Common myeloid progenitor, CD34-positive (primary cell): ENCODE results near the gene RAD51B.

Source experiments
- CTCF ChIA-PET: fragments of 350-600 bp; sonication (Branson Sonifier 250); formaldehyde crosslinking; loops from one replicate; lab custom pipeline; 2021; ENCODE audit warnings: antibody characterized with exemption; lab: Charles Lee
- POLR2A ChIA-PET: fragments of 350-600 bp; sonication (Branson Sonifier 250); formaldehyde crosslinking; loops from one replicate; lab custom pipeline; 2021; ENCODE audit warnings: antibody characterized with exemption; lab: Charles Lee
- DNase-seq, 3 donors: peaks; one replicate each; pipeline versions ENCODE4 v3.0.0 to v3.0.0-alpha.2; 2013
- H3K27ac ChIP-seq, 2 experiments: 1 replicate in 1 of 2; 2 replicates in 1 of 2; pipeline ENCODE4 v1.7.0; 2013; ENCODE audit warnings: inconsistent platforms in 2 of 2, low read length in 2 of 2, mild to moderate bottlenecking in 2 of 2, low read depth in 1 of 2, moderate library complexity in 1 of 2; ENCODE audit not compliant: severe bottlenecking in 2 of 2, insufficient read depth in 1 of 2, poor library complexity in 1 of 2
- H3K27me3 ChIP-seq, 5 experiments: replicated peaks in 2 of 5; 1 replicate in 3 of 5; 2 replicates in 2 of 5; pipeline versions ENCODE4 v1.6.1 to v1.7.0; 2013; ENCODE audit warnings: low read length in 4 of 5, mild to moderate bottlenecking in 2 of 5, moderate library complexity in 2 of 5, inconsistent platforms in 1 of 5; ENCODE audit not compliant: insufficient read depth in 5 of 5, control insufficient read depth in 4 of 5
- H3K36me3 ChIP-seq, 4 experiments: 1 replicate in 2 of 4; 2 replicates in 2 of 4; pipeline versions ENCODE4 v1.6.1 to v1.7.0; 2013; ENCODE audit warnings: low read length in 3 of 4, control low read depth in 1 of 4, mild to moderate bottlenecking in 1 of 4; ENCODE audit not compliant: control insufficient read depth in 4 of 4, insufficient read depth in 4 of 4
- H3K4me1 ChIP-seq, 4 experiments: 1 replicate in 3 of 4; 2 replicates in 1 of 4; pipeline versions ENCODE4 v1.6.1 to v1.7.1; 2013; ENCODE audit warnings: low read length in 3 of 4, mild to moderate bottlenecking in 3 of 4, control low read depth in 1 of 4, inconsistent platforms in 1 of 4, moderate library complexity in 1 of 4; ENCODE audit not compliant: control insufficient read depth in 4 of 4, insufficient read depth in 4 of 4; ENCODE audit errors: control extremely low read depth in 1 of 4
- H3K4me3 ChIP-seq, 7 experiments: 1 replicate in 4 of 7; 2 replicates in 3 of 7; pipeline versions ENCODE4 v1.5.1 to v1.7.0; 2013; ENCODE audit warnings: mild to moderate bottlenecking in 7 of 7, low read length in 6 of 7, moderate library complexity in 6 of 7, inconsistent platforms in 2 of 7, low read depth in 2 of 7, control low read depth in 1 of 7; ENCODE audit not compliant: insufficient read depth in 4 of 7, control insufficient read depth in 1 of 7; ENCODE audit errors: extremely low read depth in 1 of 7
- H3K9me3 ChIP-seq, 5 experiments: 1 replicate in 4 of 5; 2 replicates in 1 of 5; pipeline versions ENCODE4 v1.6.1 to v1.7.1; 2013; ENCODE audit warnings: low read length in 4 of 5, mild to moderate bottlenecking in 2 of 5, inconsistent platforms in 1 of 5, low read depth in 1 of 5, moderate library complexity in 1 of 5; ENCODE audit not compliant: control insufficient read depth in 4 of 5, insufficient read depth in 2 of 5; ENCODE audit errors: control extremely low read depth in 1 of 5
- WGBS: methylation state at CpG from one replicate; pipeline ENCODE4 v1.1.5; 2013; ENCODE audit not compliant: insufficient coverage; 5-methylcytosine and 5-hydroxymethylcytosine counted together

Gene RAD51B

GRCh38 chr14:68404652-68405183, 585.1 kb downstream of the RAD51B start:
- peak in 1 of 3 donors; percentile 19 for DNase-seq
- POLR2A ChIA-PET, result no interaction called here
- Histone ChIP-seq H3K4me3 (no peak overlapping the region), H3K27ac (no peak overlapping the region), H3K27me3 (no peaks in the 10 kb centered on the region), H3K36me3 (no peaks in the 10 kb centered on the region), H3K9me3 (no peaks in the 10 kb centered on the region), H3K4me1 (peaks cover 0 to 20% (median 11%) of the 10 kb centered on the region in 4 experiments)
- CTCF ChIA-PET, result interaction anchor here (1.1 kb wide), 1 partner anchor 126 kb away, joined by 4 read pairs; no protein-coding TSS in a partner anchor
- WGBS, result 94% methylated on average over 4 of the region's 5 CpGs

- Histone ChIP-seq H3K27ac (no peak overlapping the region), H3K9me3 (no peaks in the 10 kb centered on the region), H3K4me1 (peaks cover 0 to 11% (median 5%) of the 10 kb centered on the region in 4 experiments), H3K4me3 (no peak overlapping the region), H3K27me3 (no peaks in the 10 kb centered on the region), H3K36me3 (no peaks in the 10 kb centered on the region)
- DNase-seq, result no peak
- ChIA-PET CTCF (interaction anchor here (1.1 kb wide), 2 partner anchors 17 to 125 kb away, joined by 3 to 4 read pairs; no protein-coding TSS in a partner anchor), POLR2A (no interaction called here)
- no CpG with 5 or more reads among the region's 1 CpG for WGBS
Measured at GRCh38 chr14:68405961-68406360, 586.4 kb downstream of the RAD51B start.

GRCh38 chr14:68407285-68407684, 587.7 kb downstream of the RAD51B start:
- Histone ChIP-seq H3K27me3 (no peaks in the 10 kb centered on the region), H3K4me3 (no peak overlapping the region), H3K4me1 (peaks cover 0 to 8% (median 5%) of the 10 kb centered on the region in 4 experiments), H3K9me3 (no peaks in the 10 kb centered on the region), H3K27ac (no peak overlapping the region), H3K36me3 (no peaks in the 10 kb centered on the region)
- ChIA-PET CTCF (no interaction called here), POLR2A (no interaction called here)
- DNase-seq, result no peak
- no CpG with 5 or more reads among the region's 1 CpG for WGBS

- POLR2A ChIA-PET, result no interaction called here
- CTCF ChIA-PET, result interaction anchor here (1.4 kb wide), 1 partner anchor 278 kb away, joined by 3 read pairs; no protein-coding TSS in a partner anchor
- Histone ChIP-seq H3K9me3 (no peaks in the 10 kb centered on the region), H3K4me1 (peaks cover 0 to 8% (median 5%) of the 10 kb centered on the region in 4 experiments), H3K4me3 (no peak overlapping the region), H3K27me3 (no peaks in the 10 kb centered on the region), H3K27ac (no peak overlapping the region), H3K36me3 (no peaks in the 10 kb centered on the region)
- 100% methylated on average over 1 of the region's 1 CpG for WGBS
- no peak for DNase-seq
Measured at GRCh38 chr14:68407825-68408224, 588.2 kb downstream of the RAD51B start.

- H3K9me3 ChIP-seq, result no peaks in the 10 kb centered on the region
- H3K27ac ChIP-seq, result no peak overlapping the region
- H3K4me3 ChIP-seq, result no peak overlapping the region
- DNase-seq, result peak; percentile 18 to 53 (median 42)
- no peaks in the 10 kb centered on the region for H3K36me3 ChIP-seq
- WGBS, result no CpG with 5 or more reads among the region's 4 CpGs
- CTCF ChIA-PET, result interaction anchor here (0.7 to 1.4 kb wide), 3 partner anchors 9 to 277 kb away, joined by 3 read pairs; no protein-coding TSS in a partner anchor
- no peaks in the 10 kb centered on the region for H3K27me3 ChIP-seq
- peaks cover 0 to 10% (median 8%) of the 10 kb centered on the region in 4 experiments for H3K4me1 ChIP-seq
- POLR2A ChIA-PET, result no interaction called here
Measured at GRCh38 chr14:68408680-68409079, 589.1 kb downstream of the RAD51B start.

- H3K9me3 ChIP-seq, result no peaks in the 10 kb centered on the region
- POLR2A ChIA-PET, result no interaction called here
Measured at GRCh38 chr14:68409387-68409786, 589.8 kb downstream of the RAD51B start.

More at GRCh38 chr14:68409387-68409786, 589.8 kb downstream of the RAD51B start:
- H3K27ac ChIP-seq, result no peak overlapping the region
- peaks cover 0 to 10% (median 6%) of the 10 kb centered on the region in 4 experiments for H3K4me1 ChIP-seq
- no peaks in the 10 kb centered on the region for H3K36me3 ChIP-seq
- peak in 2 of 3 donors; percentile 39 to 50 for DNase-seq
- no peaks in the 10 kb centered on the region for H3K27me3 ChIP-seq
- CTCF ChIA-PET, result interaction anchor here (0.7 to 1.4 kb wide), 3 partner anchors 8 to 276 kb away, joined by 3 read pairs; no protein-coding TSS in a partner anchor
- no peak overlapping the region for H3K4me3 ChIP-seq
